GM19043 (cell line): ENCODE measurements around the gene PIEZO1.
A peak's percentile ranks its signal among the peaks of the same experiment; 100 is the strongest.

Experiments used
- ATAC-seq: cut with Tn5 transposase; IDR thresholded peaks from one replicate; pipeline ENCODE4 v1.9.1; 2021; ENCODE audit warnings: low read depth; ENCODE audit not compliant: unreplicated experiment

Gene PIEZO1

DNA sequence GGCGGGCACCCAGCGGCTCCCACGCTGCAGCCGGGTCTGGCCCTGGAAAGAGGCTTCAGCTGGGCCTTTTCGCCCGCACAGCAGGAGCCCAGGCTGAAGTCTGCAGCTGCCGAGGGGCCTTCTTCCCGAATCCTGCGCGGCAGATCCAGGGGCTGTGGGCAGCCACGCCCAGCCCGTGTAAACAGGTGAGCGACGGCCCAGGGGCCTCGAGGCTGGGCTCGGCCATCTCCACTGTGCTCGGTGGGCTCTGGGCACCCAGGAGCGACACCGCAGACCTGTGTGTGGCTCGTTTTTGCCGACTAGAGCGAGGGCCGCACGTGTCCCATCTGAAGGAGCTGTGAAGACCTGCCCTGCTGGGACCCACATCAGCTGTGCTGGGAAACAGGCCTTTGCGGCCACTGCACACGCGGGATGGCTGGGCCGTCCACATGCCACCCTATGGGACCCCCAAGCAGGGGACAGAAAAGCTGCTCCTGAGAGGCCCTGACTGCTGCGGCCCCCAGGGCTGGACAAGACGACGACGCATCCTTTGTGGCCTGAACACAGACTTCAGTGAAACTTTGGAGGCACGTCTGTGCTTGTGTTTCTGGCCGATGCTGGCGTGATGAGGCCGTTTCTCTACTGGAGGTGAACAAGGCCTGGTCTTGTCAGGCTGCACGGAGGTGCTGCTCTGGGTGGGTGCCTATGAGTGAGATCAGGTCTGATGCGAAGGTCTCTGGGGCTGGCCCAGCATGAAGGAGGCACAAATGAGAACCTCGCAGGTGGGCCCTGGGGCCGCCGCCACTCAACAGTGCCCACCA, 31.9 kb upstream of the PIEZO1 start:
- ATAC-seq, result no peak

DNA sequence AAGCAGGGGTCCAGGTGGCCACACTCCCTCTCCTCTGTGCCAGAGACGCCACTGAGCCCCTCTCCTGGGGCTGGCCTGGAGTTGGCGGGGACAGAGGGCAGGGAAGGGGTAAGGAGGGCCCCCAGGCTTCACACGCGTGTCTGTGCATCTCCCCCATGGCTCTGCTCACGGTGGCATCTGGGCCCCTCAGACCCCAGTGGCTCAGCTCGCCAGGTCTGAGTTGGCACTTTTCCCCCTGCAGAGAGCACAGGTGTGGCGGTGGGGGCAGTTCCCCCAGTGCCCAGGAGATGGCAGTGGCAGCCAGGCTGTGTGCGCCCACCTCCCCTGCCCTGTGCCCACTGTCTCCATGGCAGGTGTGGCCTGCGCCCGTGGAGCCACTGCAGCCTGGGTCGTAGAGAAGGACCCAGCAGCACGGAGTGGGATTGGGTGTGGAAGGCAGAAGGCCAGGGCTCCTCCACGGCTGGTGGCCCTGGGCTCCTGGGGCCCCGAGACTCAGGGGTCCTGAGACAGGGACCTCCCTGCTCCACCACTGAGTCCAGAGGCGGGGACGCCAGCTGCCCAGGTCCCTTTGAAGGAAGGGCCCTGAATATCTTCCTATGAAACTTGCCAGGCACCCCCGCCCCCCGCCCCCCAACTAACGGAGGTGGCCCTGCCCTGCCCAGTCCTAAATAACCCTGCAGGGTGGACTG, 31.0 kb upstream of the PIEZO1 start:
- ATAC-seq, result no peak

GRCh38 chr16:88815227-88815626, 30.2 kb upstream of the PIEZO1 start:
- ATAC-seq, result no peak

DNA sequence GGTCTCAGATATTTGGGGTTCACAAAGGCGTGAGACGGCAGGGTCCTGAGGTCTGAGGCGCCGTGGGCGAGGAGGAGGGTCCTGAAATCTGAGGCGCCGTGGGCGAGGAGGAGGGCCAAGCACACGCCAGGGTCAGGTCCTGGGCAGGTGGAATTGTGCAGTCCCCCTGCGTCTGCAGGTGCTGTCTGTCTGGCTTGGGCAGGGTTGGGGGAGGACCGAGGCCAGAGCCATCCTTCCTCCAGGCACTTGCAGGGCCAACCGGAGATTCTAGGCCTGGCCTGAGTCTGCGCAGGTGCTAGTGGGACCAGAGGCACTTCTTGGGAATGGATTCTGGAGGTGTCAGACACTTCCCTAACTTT, 29.1 kb upstream of the PIEZO1 start:
- ATAC-seq, result no peak

DNA sequence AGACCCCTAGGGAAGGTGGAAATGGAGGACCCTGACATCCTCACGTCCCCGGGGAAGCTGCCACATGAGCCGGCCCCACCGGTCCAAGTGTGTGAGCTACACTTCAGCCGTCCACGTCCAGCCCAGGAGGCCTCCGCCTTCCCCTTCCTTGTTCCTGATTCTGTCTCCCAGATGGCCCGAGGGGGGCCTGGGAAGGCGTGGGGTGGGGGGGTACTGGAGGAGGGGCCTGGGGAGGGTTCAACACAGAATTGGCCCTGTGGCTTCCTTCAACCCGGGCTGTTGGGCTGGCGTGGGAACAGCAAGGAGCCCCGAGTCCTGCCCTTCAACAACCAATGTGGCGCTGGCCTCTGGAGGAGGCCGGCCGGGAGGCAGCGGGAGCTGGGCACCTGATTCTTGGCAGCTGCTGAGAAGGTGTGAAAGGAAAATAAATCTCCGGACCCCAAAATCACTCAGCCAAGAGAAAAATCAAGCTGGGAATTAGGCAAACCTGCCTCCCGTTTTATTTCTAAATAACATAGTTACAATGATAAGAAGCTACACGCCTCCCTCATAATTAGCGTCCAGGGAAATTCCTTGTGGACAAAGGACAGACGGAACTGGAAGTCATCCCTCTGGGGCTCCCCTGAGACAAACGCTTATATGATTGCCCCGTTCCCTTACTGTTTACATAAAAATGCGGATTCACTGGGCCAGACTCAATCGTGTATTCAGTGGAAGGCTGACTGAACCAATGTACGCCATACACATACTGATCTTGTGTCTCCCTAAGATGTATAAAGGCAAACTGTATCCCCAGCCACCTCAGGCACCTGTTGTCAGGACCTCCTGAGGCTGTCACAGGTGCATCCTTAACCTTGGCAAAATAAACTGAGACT, 28.5 kb upstream of the PIEZO1 start:
- ATAC-seq, result no peak

GRCh38 chr16:88812513-88813268, 27.7 kb upstream of the PIEZO1 start:
- no peak for ATAC-seq

DNA sequence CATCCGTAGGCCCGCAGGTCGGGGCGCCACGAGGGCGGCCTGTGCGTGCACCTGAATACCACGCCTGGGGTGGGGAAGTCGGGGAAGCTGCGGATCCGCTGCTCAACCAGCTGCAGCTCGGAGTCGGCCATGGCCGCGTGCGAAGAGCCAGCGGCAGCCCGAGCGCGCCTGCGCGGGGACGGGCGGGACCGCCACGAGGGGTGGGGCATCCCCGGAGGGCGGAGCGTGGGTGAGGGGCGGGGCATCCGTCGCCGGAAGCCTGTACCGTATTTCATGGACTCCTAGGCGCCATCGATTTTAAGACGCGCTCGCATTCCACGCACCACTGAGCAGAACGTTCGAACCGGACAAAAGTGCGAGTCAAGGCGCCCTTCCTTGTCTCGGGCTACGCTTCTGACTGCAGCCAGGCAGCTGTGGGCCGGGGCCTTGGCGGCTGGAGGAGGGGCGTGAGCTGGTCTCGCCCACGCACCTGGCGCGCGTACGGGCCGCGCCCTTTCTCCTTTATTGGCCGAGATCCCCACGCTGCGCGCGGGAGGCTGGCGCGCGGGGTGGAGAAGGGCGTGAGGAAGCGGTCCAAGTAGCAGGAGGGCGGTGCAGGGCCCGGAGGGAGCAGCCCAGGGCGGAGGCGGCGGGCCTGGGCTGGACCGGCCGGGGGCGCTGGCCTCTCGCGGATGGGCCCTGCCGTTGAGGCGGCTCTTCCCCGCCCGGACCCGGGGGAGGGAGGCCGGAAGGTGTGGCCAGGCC, 26.9 kb upstream of the PIEZO1 start, which contains the start of gene APRT:
APRT (minus strand) TSS at position 160 of the 744 bp plus-strand sequence; CDS start at position 131, 29 bp downstream.
- ATAC-seq, result peak; percentile 56

DNA sequence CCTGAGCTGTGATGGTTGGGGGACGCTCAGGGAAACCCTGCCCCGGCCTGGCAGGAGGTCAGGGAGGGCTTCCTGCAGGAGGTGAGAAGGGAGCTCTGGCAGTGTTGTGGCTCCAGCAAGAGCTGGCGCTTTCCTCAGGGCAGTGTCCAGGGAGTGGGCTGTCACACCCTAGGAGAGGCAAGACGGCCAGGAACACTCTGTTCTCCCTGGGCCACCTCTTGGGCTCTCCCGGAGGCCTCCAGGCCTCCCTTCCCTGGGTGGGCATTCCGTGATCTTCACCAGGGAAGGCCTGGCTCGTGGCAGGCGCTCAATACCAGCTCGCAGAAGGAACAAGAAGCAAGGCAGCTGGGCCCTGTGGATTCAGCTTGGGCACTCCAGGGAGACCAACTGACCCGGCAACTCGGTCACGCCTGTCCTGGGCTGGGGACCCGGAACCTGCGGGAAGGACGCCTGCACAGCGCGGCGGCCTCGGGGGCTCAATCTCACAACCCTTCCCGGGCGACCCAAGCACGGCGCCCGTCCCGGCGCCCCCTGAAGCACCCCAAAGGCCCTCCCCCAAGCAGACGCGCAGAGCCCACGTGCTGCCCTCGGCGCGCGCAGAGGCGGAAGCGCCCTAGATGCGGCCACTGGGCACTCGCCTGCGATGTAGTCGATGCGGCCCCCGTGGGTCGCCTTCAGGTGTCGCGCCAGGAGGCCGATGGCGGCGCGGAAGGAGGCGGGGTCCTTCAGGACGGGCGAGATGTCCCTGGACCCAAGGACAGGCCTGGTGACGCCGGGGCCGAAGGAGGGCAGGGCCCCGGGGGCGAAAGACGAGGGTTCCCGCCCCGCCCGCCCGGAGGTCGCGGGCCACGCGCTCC, 26.1 kb upstream of the PIEZO1 start:
- peak; percentile 41 for ATAC-seq

- ATAC-seq, result no peak
Observed at GRCh38 chr16:88810166-88810911, 25.3 kb upstream of the PIEZO1 start.

DNA sequence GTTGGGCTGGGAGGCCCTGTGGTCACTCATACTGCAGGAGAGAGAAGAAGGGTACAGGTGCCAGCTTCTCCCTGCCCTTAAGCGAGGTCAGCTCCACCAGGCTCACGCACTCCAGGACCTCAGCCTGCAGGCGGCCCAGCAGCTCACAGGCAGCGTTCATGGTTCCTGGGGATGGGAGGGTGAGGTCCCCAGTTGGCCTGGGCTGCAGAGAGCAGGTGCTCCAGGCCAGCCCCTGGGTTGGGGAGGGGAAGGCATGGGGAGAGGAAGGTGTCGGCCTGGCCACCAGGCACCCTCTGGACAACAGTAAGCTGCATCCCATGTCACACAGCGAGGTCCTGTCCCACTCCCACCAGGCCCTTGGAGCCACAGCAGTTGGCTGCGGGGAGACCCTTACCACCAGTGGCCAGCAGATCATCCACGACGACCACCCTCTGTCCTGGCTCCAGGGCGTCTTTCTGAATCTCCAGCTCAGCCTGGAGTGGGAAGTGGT, 24.7 kb upstream of the PIEZO1 start:
- no peak for ATAC-seq

DNA sequence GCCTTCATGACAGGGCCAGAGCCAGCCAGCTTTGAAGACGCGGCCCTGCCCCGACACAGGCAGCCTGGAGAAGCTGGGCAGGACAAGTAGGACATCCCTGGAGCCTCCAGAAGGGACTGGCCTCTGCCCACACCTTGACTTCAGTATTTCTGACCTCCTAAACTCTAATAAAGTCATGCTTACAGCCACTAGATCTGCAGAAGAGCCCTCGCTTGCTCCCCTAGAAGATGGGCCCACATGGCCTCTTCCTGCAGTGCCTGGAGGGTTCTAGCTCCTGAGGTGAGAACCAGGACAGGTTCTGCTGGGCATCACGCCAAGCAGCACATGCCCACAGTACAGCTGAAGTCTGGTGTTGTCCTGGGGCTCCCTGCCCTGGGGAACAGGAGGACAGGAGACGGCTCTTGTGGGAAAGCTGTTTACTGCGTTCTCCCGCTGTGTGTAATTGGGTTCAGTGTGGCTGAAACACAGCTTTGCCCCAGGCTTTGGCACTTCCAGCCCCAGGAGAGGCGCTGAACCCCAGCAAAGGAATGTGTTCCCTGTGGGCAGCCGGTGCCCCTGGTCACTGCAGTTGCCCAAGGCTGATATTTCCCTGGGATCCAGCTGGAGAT, 24.2 kb upstream of the PIEZO1 start:
- no peak for ATAC-seq

DNA sequence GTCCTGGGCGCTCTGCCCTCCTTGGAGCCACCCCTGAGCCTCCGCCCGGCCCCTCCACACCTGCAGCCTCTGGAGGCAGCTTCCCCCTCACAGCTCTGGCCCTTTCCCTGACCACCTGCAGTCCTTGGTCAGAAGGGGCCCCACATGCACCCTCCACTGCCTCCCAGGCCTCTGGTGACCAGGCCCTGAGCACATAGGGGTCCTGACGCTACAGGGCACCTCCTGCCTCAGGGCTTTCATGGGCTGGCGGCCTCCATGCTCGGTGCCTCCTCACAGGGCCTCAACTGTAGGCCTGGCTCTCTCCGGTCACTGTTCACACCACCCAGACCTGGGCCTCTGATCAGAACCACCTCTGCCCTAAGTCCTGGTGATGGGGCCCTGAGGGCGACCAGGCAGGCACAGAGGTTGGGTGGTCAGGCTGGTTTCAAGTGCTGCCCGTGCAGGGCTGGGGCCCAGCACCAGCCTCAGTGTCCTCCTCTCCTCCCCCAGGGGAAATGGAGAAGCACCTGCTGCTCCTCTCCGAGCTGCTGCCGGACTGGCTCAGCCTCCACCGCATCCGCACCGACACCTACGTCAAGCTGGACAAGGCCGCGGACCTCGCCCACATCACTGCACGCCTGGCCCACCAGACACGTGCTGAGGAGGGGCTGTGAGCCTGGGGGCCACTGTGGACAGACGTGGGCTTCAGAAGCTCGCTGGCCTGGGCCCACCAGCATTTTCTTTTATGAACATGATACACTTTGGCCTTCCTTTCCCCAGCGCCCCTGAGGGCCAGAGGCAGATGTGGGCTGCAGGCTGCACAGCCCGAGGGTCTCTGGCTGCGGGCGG, 22.8 kb upstream of the PIEZO1 start:
- ATAC-seq, result no peak

- no peak for ATAC-seq
Observed at GRCh38 chr16:88807142-88807625, 22.2 kb upstream of the PIEZO1 start.

GRCh38 chr16:88806491-88807111, 21.6 kb upstream of the PIEZO1 start:
- ATAC-seq, result no peak

- ATAC-seq, result no peak
Observed at GRCh38 chr16:88805887-88806393, 20.9 kb upstream of the PIEZO1 start.

DNA sequence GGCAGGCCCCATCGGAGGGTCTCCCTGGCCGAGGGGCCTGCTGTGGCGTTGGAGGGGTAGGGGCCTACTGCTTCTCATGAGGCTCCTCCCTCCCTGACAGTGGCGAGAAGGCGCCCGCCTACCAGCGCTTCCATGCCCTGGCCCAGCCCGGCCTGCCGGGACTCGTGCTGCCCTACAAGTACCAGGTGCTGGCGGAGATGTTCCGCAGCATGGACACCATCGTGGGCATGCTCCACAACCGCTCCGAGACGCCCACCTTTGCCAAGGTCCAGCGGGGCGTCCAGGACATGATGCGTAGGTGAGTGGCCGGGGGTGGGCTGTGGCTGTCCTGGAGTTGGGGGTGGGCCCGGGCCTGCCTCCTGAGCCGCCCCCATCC, 20.3 kb upstream of the PIEZO1 start:
- no peak for ATAC-seq
